CD4-positive, alpha-beta T cell treated with Interleukin-6 for 4 hours (primary cell): ENCODE measurements around the gene FIS1.

Source experiments
- DNase-seq: peaks from one replicate; pipeline ENCODE4 v3.0.0-alpha.2; 2020; ENCODE audit warnings: mixed read lengths

The FIS1 gene

GRCh38 chr7:101232141-101232850, 12.6 kb downstream of the FIS1 start:
- no peak for DNase-seq

GRCh38 chr7:101231644-101232043, 13.2 kb downstream of the FIS1 start:
- DNase-seq = no peak

- no peak for DNase-seq
These were observed 18.2 kb downstream of the FIS1 start for GRCh38 chr7:101226721-101227120.

GRCh38 chr7:101225650-101226049, 19.2 kb downstream of the FIS1 start:
- DNase-seq = no peak

GRCh38 chr7:101223528-101223927, 21.4 kb downstream of the FIS1 start:
- DNase-seq = no peak

GRCh38 chr7:101222275-101222830, 22.5 kb downstream of the FIS1 start:
- no peak for DNase-seq

GRCh38 chr7:101220295-101220694, 24.6 kb downstream of the FIS1 start:
- DNase-seq = no peak

GRCh38 chr7:101218236-101219125, 26.4 kb downstream of the FIS1 start:
- no peak for DNase-seq

GRCh38 chr7:101217388-101218235, 27.3 kb downstream of the FIS1 start, which contains the start of the genes PLOD3 and ZNHIT1:
Gene PLOD3, minus strand, starts transcription at chr7:101217581. Its CDS starts 307 bp downstream, at chr7:101217274.
Gene ZNHIT1, plus strand, starts transcription at chr7:101218165. Its CDS starts 31 bp downstream, at chr7:101218196.
- peak; percentile 98 for DNase-seq

GRCh38 chr7:101216860-101217387, 28.0 kb downstream of the FIS1 start:
- no peak for DNase-seq

- no peak for DNase-seq
These were observed 28.7 kb downstream of the FIS1 start for GRCh38 chr7:101216001-101216859.

GRCh38 chr7:101212014-101212413, 32.9 kb downstream of the FIS1 start:
- no peak for DNase-seq

GRCh38 chr7:101211501-101211900, 33.4 kb downstream of the FIS1 start:
- DNase-seq = no peak

- no peak for DNase-seq
These were observed 34.7 kb downstream of the FIS1 start for GRCh38 chr7:101210143-101210542.

GRCh38 chr7:101208794-101209193, 36.1 kb downstream of the FIS1 start:
- no peak for DNase-seq

GRCh38 chr7:101207459-101207858, 37.4 kb downstream of the FIS1 start:
- DNase-seq = no peak

GRCh38 chr7:101206665-101207042, 38.2 kb downstream of the FIS1 start:
- no peak for DNase-seq

- DNase-seq = no peak
These were observed 38.8 kb downstream of the FIS1 start for GRCh38 chr7:101205901-101206664.

- peak; percentile 24 for DNase-seq
These were observed 40.8 kb downstream of the FIS1 start for GRCh38 chr7:101203740-101204738.
